ENCODE results near the gene TNPO1.

Gene TNPO1

DNA sequence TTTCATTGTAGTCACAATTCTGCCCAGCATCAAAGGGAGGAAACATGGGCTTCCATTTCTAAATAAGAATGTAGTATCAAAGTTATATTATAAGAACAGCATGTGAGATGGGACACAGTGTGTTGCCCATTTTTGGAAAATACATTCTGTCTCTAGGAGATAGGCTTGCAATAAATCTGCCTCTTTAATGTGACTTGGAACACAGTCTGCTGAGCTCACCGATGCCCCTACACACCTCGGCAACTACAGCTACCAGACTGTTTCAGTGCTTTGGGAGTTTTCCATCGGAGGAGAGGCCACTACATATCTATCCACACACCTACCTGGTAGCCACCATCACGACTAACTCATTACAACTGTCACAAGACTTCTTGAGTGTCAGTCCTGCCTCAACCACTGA lies 120.4 kb downstream of the TNPO1 start:
- DNase-seq (ENCODE audit: low read depth): no peak
- H3K4me3 ChIP-seq (ENCODE audit: low read depth, low read length): no peak overlapping the region
- TF ChIP-seq, protein P1, sequence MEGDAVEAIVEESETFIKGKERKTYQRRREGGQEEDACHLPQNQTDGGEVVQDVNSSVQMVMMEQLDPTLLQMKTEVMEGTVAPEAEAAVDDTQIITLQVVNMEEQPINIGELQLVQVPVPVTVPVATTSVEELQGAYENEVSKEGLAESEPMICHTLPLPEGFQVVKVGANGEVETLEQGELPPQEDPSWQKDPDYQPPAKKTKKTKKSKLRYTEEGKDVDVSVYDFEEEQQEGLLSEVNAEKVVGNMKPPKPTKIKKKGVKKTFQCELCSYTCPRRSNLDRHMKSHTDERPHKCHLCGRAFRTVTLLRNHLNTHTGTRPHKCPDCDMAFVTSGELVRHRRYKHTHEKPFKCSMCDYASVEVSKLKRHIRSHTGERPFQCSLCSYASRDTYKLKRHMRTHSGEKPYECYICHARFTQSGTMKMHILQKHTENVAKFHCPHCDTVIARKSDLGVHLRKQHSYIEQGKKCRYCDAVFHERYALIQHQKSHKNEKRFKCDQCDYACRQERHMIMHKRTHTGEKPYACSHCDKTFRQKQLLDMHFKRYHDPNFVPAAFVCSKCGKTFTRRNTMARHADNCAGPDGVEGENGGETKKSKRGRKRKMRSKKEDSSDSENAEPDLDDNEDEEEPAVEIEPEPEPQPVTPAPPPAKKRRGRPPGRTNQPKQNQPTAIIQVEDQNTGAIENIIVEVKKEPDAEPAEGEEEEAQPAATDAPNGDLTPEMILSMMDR (IDR thresholded peaks at IDR 0.05; ENCODE audit: control insufficient read depth, extremely low read depth, insufficient read depth): no peak

DNA sequence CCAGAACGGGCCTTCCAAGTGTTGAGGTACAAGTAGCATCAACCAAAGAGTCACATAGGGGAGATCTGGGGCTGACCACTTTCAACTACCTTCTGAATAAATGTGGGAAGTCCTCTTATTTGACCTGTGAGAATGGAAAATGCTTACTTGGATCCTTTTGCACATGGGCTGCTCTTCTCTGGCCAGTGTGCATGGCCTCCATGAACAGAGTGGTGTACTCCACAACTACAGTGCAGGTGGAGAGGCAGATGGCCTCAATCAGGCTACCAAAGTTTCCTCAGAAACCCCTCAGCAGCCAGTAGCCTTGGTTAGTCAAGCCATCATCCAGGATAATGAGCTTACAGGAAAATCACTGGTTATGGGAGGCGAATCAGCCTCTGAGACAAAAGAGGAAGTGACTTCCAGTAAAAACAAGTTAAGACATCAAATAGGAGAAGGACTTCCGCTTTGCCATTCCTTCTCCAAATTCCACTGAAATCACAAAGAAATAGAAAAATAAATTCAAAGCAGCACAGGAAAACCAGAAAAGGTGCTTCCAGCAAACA lies 121.1 kb downstream of the TNPO1 start:
- DNase-seq (ENCODE audit: low read depth): no peak
- H3K4me3 ChIP-seq (ENCODE audit: low read depth, low read length): no peak overlapping the region
- TF ChIP-seq, protein P1 (IDR thresholded peaks at IDR 0.05; ENCODE audit: control insufficient read depth, extremely low read depth, insufficient read depth): no peak

DNA sequence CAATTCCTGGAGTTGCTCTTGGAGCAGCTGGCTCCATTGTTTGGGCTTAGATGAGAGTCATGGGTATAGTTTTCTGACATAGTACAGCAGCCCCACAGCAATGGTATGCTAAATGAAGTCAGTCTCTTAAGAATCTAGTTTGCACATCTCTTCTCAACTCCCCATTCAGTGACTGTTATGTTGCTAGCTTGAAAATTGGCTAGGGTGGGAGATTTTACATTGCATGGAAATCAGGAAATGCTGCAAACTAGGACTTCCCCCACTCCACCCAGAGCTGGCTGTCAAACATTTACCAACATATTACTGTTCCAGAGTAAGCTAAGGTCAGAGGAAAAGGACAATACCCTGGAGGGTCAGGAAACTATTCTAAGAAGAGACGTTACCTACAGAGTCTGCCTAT lies 121.7 kb downstream of the TNPO1 start:
- DNase-seq (ENCODE audit: low read depth): no peak
- TF ChIP-seq, protein P1 (IDR thresholded peaks at IDR 0.05; ENCODE audit: control insufficient read depth, extremely low read depth, insufficient read depth): no peak
- H3K4me3 ChIP-seq (ENCODE audit: low read depth, low read length): no peak overlapping the region

DNA sequence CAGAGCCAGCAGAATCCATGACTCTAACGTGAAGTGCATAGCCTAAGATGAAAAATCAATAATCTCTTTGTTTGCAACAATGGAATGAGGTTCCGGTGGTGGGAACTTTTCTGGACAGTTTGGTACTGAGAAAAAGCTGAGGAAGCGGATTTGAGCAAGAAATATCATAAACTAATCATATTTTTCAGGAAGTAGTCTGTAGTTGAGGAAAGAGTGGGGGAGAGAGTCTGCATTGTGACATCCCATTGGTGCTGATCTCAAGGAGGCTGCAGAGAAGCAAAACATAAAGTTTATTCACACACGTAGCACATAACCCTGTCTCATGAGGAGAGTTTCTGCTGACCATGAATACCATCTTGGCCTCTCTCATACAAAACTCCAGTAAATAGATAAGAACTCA lies 123.6 kb downstream of the TNPO1 start:
- TF ChIP-seq, protein P1 (IDR thresholded peaks at IDR 0.05; ENCODE audit: control insufficient read depth, extremely low read depth, insufficient read depth): no peak
- no peak for DNase-seq (ENCODE audit: low read depth)
- H3K4me3 ChIP-seq (ENCODE audit: low read depth, low read length): no peak overlapping the region

DNA sequence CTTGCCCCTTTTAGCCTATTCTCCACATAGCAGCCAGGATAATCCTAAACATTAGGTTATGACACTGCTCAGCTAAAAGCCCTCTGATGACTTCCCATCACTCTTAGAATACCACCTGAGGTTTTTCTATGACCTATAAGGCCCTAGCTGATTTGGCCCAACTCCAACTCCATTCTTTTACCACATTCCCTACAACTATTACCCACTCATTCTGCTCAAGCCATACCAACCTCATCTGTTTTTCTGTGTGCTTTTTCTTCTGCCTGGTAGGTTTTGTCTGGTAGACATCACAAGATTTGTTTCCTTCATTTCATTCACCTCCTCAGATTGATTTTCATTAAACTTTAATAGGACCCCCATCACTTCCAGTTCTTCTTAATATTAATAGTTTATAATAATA lies 126.8 kb downstream of the TNPO1 start:
- TF ChIP-seq, protein P1 (IDR thresholded peaks at IDR 0.05; ENCODE audit: control insufficient read depth, extremely low read depth, insufficient read depth): no peak
- H3K4me3 ChIP-seq (ENCODE audit: low read depth, low read length): no peak overlapping the region
- DNase-seq (ENCODE audit: low read depth): no peak

DNA sequence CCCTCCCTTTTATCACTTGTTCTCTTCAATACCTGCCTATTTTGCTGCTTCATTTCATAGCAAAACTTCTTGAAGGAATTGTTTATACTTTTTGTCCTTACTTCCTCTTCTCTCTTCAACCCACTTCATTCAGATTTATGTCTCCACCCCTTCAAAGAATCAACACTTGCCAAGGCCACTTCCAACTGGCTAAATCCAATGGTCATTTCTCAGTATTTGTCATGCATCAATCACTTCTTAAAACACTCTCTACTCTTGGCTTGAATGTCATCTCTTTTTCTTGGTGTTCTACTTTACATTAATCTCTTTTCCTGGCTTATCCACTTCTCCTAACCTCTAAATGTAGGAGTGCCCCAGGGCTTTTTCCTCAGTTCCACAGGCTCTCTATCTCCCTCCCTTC lies 131.0 kb downstream of the TNPO1 start:
- TF ChIP-seq, protein P1 (IDR thresholded peaks at IDR 0.05; ENCODE audit: control insufficient read depth, extremely low read depth, insufficient read depth): no peak
- DNase-seq (ENCODE audit: low read depth): no peak
- H3K4me3 ChIP-seq (ENCODE audit: low read depth, low read length): no peak overlapping the region

DNA sequence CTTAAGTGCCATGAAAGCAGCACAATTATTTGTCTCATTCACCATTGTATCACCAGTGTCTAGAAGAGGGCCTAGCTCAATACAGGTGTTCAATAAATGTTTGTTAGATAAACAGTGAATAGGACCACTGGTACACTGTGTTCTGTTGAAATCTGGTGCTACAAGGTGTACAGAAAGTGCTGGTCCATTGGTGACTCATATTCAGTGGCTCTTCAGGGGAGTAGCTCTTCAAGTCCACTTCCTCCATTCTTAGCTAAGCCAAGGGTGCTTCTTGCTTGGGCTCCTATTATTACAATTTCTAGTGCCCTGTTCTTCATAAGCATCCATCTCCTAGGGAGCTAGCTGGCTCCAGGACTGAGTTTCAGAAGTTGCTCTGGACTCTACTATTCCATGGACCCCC lies 133.0 kb downstream of the TNPO1 start:
- no peak for DNase-seq (ENCODE audit: low read depth)
- no peak overlapping the region for H3K4me3 ChIP-seq (ENCODE audit: low read depth, low read length)
- TF ChIP-seq, protein P1 (IDR thresholded peaks at IDR 0.05; ENCODE audit: control insufficient read depth, extremely low read depth, insufficient read depth): no peak
